IMR-90 (cell line): ENCODE data around the gene PNMA8C. TPM values are rescaled to one million over a fixed set of nuclear protein-coding genes. Genes with fewer than 3 reads are reported as not detected.
"Not testable (repeated sequence)": the region's sequence is repeated elsewhere in the genome, so short reads cannot be mapped to it uniquely, and the experiment has no call there.

Experiments
- ATAC-seq: fragments of 200-7000 bp; cut with Tn5 transposase; 2 replicates; pipeline ENCODE4 v1.9.1; 2020; ENCODE audit warnings: low read depth, mild to moderate bottlenecking, moderate library complexity
- BruUV-seq: library from RNA; stranded (reverse); fragments of 400-500 nt; replicated peaks from 2 replicates; lab custom pipeline; 2021; lab: Mats Ljungman, UMichigan
- CTCF ChIA-PET: fragments of 300-600 bp; formaldehyde crosslinking; extraction: SDS; loops from one replicate; lab custom pipeline; 2021; ENCODE audit warnings: antibody characterized with exemption; lab: Yijun Ruan, JAX
- POLR2A ChIA-PET: fragments of 300-600 bp; sonication (Branson Sonifier 250); formaldehyde crosslinking; loops from one replicate; lab custom pipeline; 2022; ENCODE audit warnings: antibody characterized with exemption; ENCODE audit not compliant: unreplicated experiment; lab: Charles Lee
- DNase-seq: peaks from one replicate; pipeline ENCODE4 v3.0.0; 2013
- H2AFZ ChIP-seq: replicated peaks from 2 replicates; pipeline ENCODE3; 2013; ENCODE audit warnings: low read length, mild to moderate bottlenecking; ENCODE audit not compliant: poor library complexity
- H2AK5ac ChIP-seq: 2 replicates; pipeline ENCODE4 v1.6.1; 2013; ENCODE audit warnings: low read depth, low read length, inconsistent platforms
- H2AK9ac ChIP-seq: replicated peaks from 2 replicates; pipeline ENCODE3; 2013; ENCODE audit warnings: mild to moderate bottlenecking, low read depth, low read length, moderate library complexity; ENCODE audit not compliant: poor library complexity
- H2BK120ac ChIP-seq: 2 replicates; pipeline ENCODE4 v1.6.1; 2013; ENCODE audit warnings: low read depth, low read length, inconsistent platforms
- H2BK15ac ChIP-seq: 3 replicates; pipeline ENCODE4 v1.6.1; 2013; ENCODE audit warnings: low read depth, low read length, inconsistent platforms
- H2BK20ac ChIP-seq: 2 replicates; pipeline ENCODE4 v1.6.1; 2013; ENCODE audit warnings: low read depth, mild to moderate bottlenecking, inconsistent platforms, low read length, moderate library complexity
- H2BK5ac ChIP-seq: 2 replicates; pipeline ENCODE4 v1.6.1; 2013; ENCODE audit warnings: mild to moderate bottlenecking, low read depth, low read length, inconsistent platforms; ENCODE audit not compliant: poor library complexity, severe bottlenecking
- H3K14ac ChIP-seq: replicated peaks from 2 replicates; pipeline ENCODE4 v1.6.1; 2013; ENCODE audit warnings: low read depth, low read length, inconsistent platforms
- H3K18ac ChIP-seq: 2 replicates; pipeline ENCODE4 v1.6.1; 2013; ENCODE audit warnings: low read depth, low read length, control low read depth
- H3K23ac ChIP-seq: 2 replicates; pipeline ENCODE4 v1.6.1; 2013; ENCODE audit warnings: low read depth, low read length, inconsistent platforms
- H3K27ac ChIP-seq: 2 replicates; pipeline ENCODE4 v1.5.1; 2013; ENCODE audit warnings: mild to moderate bottlenecking, control low read depth, low read length; ENCODE audit not compliant: insufficient read depth
- H3K27me3 ChIP-seq: 2 replicates; pipeline ENCODE4 v1.6.1; 2013; ENCODE audit warnings: low read length; ENCODE audit not compliant: control insufficient read depth, insufficient read depth
- H3K36me3 ChIP-seq: 2 replicates; pipeline ENCODE4 v1.6.1; 2013; ENCODE audit warnings: low read length, mixed read lengths; ENCODE audit not compliant: control insufficient read depth, insufficient read depth
- H3K4ac ChIP-seq: 2 replicates; pipeline ENCODE4 v1.6.1; 2013; ENCODE audit warnings: low read depth, low read length, inconsistent platforms
- H3K4me1 ChIP-seq: 2 replicates; pipeline ENCODE4 v1.6.1; 2013; ENCODE audit warnings: low read length, mixed read lengths; ENCODE audit not compliant: control insufficient read depth, insufficient read depth
- H3K4me2 ChIP-seq: 2 replicates; pipeline ENCODE4 v1.6.1; 2013; ENCODE audit warnings: low read depth, mild to moderate bottlenecking, control low read depth, low read length, moderate library complexity
- H3K4me3 ChIP-seq: 2 replicates; pipeline ENCODE4 v1.5.1; 2013; ENCODE audit warnings: low read depth, mild to moderate bottlenecking, control low read depth, low read length, moderate library complexity; ENCODE audit not compliant: insufficient read depth
- H3K56ac ChIP-seq: 2 replicates; pipeline ENCODE4 v1.6.1; 2013; ENCODE audit warnings: low read length, inconsistent platforms; ENCODE audit not compliant: insufficient read depth; ENCODE audit errors: extremely low read depth
- H3K79me1 ChIP-seq, 2 experiments: 2 replicates each; pipeline ENCODE4 v1.6.1; 2013; ENCODE audit warnings: low read length in 2 of 2, inconsistent platforms in 1 of 2, low read depth in 1 of 2
- H3K9ac ChIP-seq: 2 replicates; pipeline ENCODE4 v1.6.1; 2013; ENCODE audit warnings: low read depth, low read length, control low read depth
- H3K9me1 ChIP-seq: 2 replicates; pipeline ENCODE4 v1.6.1; 2013; ENCODE audit warnings: low read length, inconsistent platforms; ENCODE audit not compliant: insufficient read depth
- H3K9me3 ChIP-seq: 2 replicates; pipeline ENCODE4 v1.6.1; 2013; ENCODE audit warnings: low read length; ENCODE audit not compliant: control insufficient read depth, insufficient read depth
- H4K20me1 ChIP-seq: 2 replicates; pipeline ENCODE4 v1.6.1; 2013; ENCODE audit warnings: low read length, inconsistent platforms; ENCODE audit not compliant: insufficient read depth
- H4K5ac ChIP-seq: 2 replicates; pipeline ENCODE4 v1.6.1; 2013; ENCODE audit warnings: mild to moderate bottlenecking, low read depth, low read length, control low read depth
- H4K8ac ChIP-seq, 2 experiments: 2 replicates each; pipeline ENCODE4 v1.6.1; 2013; ENCODE audit warnings: low read depth in 2 of 2, low read length in 2 of 2, control low read depth in 1 of 2, inconsistent platforms in 1 of 2
- H4K91ac ChIP-seq: 2 replicates; pipeline ENCODE4 v1.6.1; 2013; ENCODE audit warnings: low read depth, low read length, inconsistent platforms; ENCODE audit not compliant: insufficient read depth
- WGBS, 2 experiments: methylation state at CpG; one replicate each; pipeline versions ENCODE4 v1.1.5 to v1.1.7; 2013; ENCODE audit warnings: missing lambda C conversion rate in 2 of 2; ENCODE audit not compliant: insufficient read length in 1 of 2; ENCODE audit errors: extremely low coverage in 2 of 2; 5-methylcytosine and 5-hydroxymethylcytosine counted together
- dilution Hi-C: fragments of 300-500 bp; cut with HindIII; formaldehyde crosslinking; loops from one replicate; pipeline ENCODE4 v1.14.3; 2018; ENCODE audit warnings: low sequenced_read_pairs; ENCODE audit not compliant: unreplicated experiment
- in situ Hi-C: fragments of 300-500 bp; cut with MboI; formaldehyde crosslinking; loops from 3 replicates; pipeline ENCODE4 v1.14.3; 2019; ENCODE audit warnings: low sequenced_read_pairs, inconsistent platforms, mixed read lengths
- intact Hi-C: fragments of 100-400 bp; cut with micrococcal nuclease; formaldehyde crosslinking; loops from 2 replicates; pipeline ENCODE4 v1.10.0; 2022
- polyA plus RNA-seq, 3 experiments: library from polyadenylated mRNA; depleted of rRNA; stranded (reverse); fragments of >200 nt; gene quantifications; 2 replicates each; pipeline ENCODE4 v1.2.3, GENCODE V29; 2012; ENCODE audit warnings: low replicate concordance in 1 of 3
- total RNA-seq: library from RNA; depleted of rRNA; stranded (reverse); fragments of >200 nt; gene quantifications from 2 replicates; pipeline ENCODE4 v1.2.3, GENCODE V29; 2012

Gene PNMA8C
- total and polyA plus RNA-seq, 2 of the 4 experiments (the other 2 are of a cell fraction): 0.09 to 0.18 TPM

DNA sequence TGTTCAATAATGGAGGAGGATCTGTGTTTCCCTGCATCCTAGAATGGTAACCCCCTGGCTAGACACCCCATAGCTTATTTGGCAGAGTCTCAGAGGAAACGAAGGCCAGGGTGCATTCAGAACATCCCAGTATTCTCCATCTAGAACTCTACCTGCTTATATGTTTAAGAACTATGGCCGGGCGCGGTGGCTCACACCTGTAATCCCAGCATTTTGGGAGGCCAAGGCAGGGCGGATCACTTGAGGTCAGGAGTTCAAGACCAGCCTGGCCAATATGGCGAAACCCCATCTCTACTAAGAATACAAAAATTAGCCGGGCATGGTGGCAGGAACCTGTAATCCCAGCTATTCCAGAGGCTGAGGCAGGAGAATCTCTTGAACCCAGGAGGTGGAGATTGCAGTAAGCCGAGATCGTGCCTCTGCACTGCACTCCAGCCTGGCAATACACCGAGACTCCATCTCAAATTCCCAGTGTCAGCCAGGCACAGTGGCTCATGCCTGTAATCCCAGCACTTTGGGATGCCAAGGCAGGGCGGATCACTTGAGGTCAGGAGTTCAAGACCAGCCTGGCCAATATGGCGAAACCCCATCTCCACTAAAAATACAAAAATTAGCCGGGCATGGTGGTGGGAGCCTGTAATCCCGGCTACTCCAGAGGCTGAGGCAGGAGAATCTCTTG, 30.8 kb downstream of the PNMA8C start:
- WGBS, 2 experiments: 100% methylated on average over 1 of the region's 14 CpGs; no CpG with 5 or more reads in 1 of the 2 experiments
- H3K4me1 ChIP-seq, H2BK20ac ChIP-seq, H3K56ac ChIP-seq, H2BK5ac ChIP-seq, H3K9ac ChIP-seq, H3K4ac ChIP-seq, H2AFZ ChIP-seq, H3K36me3 ChIP-seq, H3K27ac ChIP-seq, POLR2A ChIA-PET, H2BK120ac ChIP-seq, in situ Hi-C loops, H2BK15ac ChIP-seq, H2AK9ac ChIP-seq, H3K9me1 ChIP-seq, H4K8ac ChIP-seq, H3K79me1 ChIP-seq, BruUV-seq, intact Hi-C loops, H3K4me3 ChIP-seq, H3K18ac ChIP-seq, ATAC-seq, H3K23ac ChIP-seq, H4K5ac ChIP-seq, H3K4me2 ChIP-seq, H3K27me3 ChIP-seq, H2AK5ac ChIP-seq, dilution Hi-C loops, H3K14ac ChIP-seq, H4K20me1 ChIP-seq, DNase-seq, H3K9me3 ChIP-seq, H4K91ac ChIP-seq: not testable (repeated sequence)
- CTCF ChIA-PET: interaction anchor here (1.0 kb wide), 1 partner anchor 90 kb away, joined by 3 read pairs; no protein-coding TSS in a partner anchor
